BE2C (cell line): ENCODE results near the gene ADAMTSL5.

Experiments used
- DNase-seq: peaks from one replicate; pipeline ENCODE4 v3.0.0-alpha.2; 2020
- H3K27me3 ChIP-seq: fragments of 250-450 bp; sonication (Bioruptor Pico); 2 replicates; pipeline ENCODE4 v1.5.1; 2020; ENCODE audit warnings: mild to moderate bottlenecking
- H3K36me3 ChIP-seq: fragments of 250-450 bp; sonication (Bioruptor Pico); 2 replicates; pipeline ENCODE4 v1.5.1; 2020; ENCODE audit warnings: mild to moderate bottlenecking
- H3K4me1 ChIP-seq: fragments of 250-450 bp; sonication (Bioruptor Pico); 2 replicates; pipeline ENCODE4 v1.5.1; 2020
- H3K4me3 ChIP-seq: 2 replicates; pipeline ENCODE4 v1.5.1; 2011; ENCODE audit warnings: low read depth, low read length
- H3K9me3 ChIP-seq: fragments of 250-450 bp; sonication (Bioruptor Pico); 2 replicates; pipeline ENCODE4 v1.5.1; 2020
- TF ChIP-seq, protein P1 (sequence below): IDR thresholded peaks from 2 replicates; pipeline ENCODE4 v1.5.1; 2012; ENCODE audit warnings: mild to moderate bottlenecking, low read depth, low read length

The ADAMTSL5 gene

GRCh38 chr19:1473085-1473851 is 39.6 kb downstream of the ADAMTSL5 start:
- no peak overlapping the region for H3K4me3 ChIP-seq
- TF ChIP-seq, protein P1, sequence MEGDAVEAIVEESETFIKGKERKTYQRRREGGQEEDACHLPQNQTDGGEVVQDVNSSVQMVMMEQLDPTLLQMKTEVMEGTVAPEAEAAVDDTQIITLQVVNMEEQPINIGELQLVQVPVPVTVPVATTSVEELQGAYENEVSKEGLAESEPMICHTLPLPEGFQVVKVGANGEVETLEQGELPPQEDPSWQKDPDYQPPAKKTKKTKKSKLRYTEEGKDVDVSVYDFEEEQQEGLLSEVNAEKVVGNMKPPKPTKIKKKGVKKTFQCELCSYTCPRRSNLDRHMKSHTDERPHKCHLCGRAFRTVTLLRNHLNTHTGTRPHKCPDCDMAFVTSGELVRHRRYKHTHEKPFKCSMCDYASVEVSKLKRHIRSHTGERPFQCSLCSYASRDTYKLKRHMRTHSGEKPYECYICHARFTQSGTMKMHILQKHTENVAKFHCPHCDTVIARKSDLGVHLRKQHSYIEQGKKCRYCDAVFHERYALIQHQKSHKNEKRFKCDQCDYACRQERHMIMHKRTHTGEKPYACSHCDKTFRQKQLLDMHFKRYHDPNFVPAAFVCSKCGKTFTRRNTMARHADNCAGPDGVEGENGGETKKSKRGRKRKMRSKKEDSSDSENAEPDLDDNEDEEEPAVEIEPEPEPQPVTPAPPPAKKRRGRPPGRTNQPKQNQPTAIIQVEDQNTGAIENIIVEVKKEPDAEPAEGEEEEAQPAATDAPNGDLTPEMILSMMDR, result no peak
- H3K4me1 ChIP-seq, result peaks cover 14% of the 10 kb centered on the region
- DNase-seq, result no peak
- H3K27me3 ChIP-seq, result no peaks in the 10 kb centered on the region
- H3K36me3 ChIP-seq, result peaks cover 8% of the 10 kb centered on the region
- no peaks in the 10 kb centered on the region for H3K9me3 ChIP-seq

GRCh38 chr19:1472231-1473084 is 40.4 kb downstream of the ADAMTSL5 start:
- Histone ChIP-seq H3K27me3 (no peaks in the 10 kb centered on the region), H3K9me3 (no peaks in the 10 kb centered on the region), H3K4me3 (no peak overlapping the region), H3K36me3 (peaks cover 8% of the 10 kb centered on the region), H3K4me1 (peaks cover 14% of the 10 kb centered on the region)
- TF ChIP-seq, protein P1, result no peak
- no peak for DNase-seq

GRCh38 chr19:1471515-1472160 is 41.2 kb downstream of the ADAMTSL5 start:
- DNase-seq, result no peak
- no peaks in the 10 kb centered on the region for H3K27me3 ChIP-seq
- TF ChIP-seq, protein P1, result peak; percentile 20; the same call in 1 of the 2 replicates
- no peaks in the 10 kb centered on the region for H3K9me3 ChIP-seq
- H3K4me3 ChIP-seq, result no peak overlapping the region
- peaks cover 14% of the 10 kb centered on the region for H3K4me1 ChIP-seq
- H3K36me3 ChIP-seq, result peaks cover 8% of the 10 kb centered on the region

- H3K4me3 ChIP-seq, result no peak overlapping the region
- H3K36me3 ChIP-seq, result peaks cover 8% of the 10 kb centered on the region
- no peaks in the 10 kb centered on the region for H3K9me3 ChIP-seq
- H3K27me3 ChIP-seq, result no peaks in the 10 kb centered on the region
- H3K4me1 ChIP-seq, result peaks cover 14% of the 10 kb centered on the region
- TF ChIP-seq, protein P1, result no peak
- no peak for DNase-seq
Measured at GRCh38 chr19:1471010-1471514, 41.8 kb downstream of the ADAMTSL5 start.

DNA sequence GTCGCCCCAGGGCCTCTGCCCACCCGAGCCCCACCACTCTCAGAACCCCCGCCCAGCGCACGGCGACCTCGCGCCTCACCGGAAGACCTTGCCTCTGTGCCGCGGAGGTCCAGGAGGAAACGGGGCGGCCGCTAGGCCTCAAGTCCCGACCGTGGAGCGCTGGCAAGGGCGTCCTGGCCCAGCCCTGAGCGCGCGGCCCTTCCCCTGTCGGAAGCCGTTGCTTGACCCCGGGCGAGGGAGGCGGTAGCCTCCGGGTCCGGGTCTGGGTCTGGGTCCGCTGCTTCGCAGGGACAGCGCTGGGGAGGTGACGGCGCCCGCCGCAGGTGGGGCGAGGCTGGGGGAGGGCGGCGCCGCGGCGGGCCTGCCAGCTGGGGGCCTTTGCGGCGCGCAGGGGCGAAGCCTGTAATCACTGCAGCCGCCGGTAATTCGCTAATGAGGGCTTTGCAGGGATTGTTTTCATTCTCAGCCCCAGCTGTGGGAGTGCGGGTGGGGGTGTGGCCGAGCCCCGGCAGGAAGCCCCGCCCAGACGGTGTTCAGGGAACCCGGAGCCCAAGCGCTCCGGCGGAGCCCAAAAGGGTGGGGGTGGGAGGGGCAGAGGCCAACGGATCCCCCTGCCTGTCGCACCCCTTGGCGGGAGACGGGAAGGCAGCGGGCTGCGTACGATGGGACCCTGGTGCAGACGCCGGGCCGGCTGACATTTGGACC is 42.4 kb downstream of the ADAMTSL5 start:
- no peak overlapping the region for H3K4me3 ChIP-seq
- DNase-seq, result no peak
- no peaks in the 10 kb centered on the region for H3K9me3 ChIP-seq
- TF ChIP-seq, protein P1, result no peak
- peaks cover 11% of the 10 kb centered on the region for H3K36me3 ChIP-seq
- no peaks in the 10 kb centered on the region for H3K27me3 ChIP-seq
- H3K4me1 ChIP-seq, result peaks cover 14% of the 10 kb centered on the region
